HG03460 (cell line): ENCODE data around the gene SHC3.

ENCODE experiments used
- ATAC-seq: cut with Tn5 transposase; IDR thresholded peaks from one replicate; pipeline ENCODE4 v1.9.1; 2021; ENCODE audit not compliant: unreplicated experiment

Gene SHC3

DNA sequence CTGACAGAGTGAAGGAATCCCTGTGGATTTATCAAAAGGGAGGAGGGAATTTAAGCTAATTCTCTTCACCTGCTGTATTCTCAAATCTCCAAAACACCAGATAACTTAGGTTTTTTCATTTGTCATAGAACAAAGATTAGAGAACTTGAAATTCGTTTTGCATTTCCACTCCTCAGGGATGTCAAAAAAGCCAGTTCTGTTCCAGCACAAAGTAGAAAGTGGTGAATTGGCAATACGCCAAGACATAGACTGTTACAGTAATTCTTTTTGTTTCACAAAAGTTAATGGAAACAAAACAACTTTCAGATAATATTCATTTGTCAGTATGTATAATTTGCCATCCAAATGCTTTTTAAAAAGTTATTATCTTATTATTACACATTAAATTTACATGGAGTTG is 172.4 kb downstream of the SHC3 start:
- ATAC-seq = no peak

DNA sequence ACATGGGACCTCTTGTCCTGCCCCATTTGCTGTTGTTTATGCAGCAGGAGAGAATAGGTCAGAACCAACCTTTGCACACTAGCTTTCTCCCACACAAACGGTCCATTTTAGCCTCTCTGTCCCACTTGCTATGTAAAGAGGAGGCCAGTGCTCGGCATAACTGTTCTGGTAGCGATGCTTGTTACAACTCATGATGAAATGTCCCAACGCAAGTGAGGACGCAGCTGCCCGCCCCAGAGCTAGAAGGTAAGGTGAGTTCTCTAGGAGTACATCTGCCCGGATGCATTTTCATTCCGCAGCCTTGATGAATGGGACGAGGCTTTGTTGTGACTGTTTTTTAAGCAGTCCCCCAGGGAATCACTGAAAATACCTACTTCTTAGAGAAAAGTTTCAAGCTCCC is 173.3 kb downstream of the SHC3 start:
- ATAC-seq = no peak

- no peak for ATAC-seq
Measured at GRCh38 chr9:89002987-89003386, 175.6 kb downstream of the SHC3 start.

- no peak for ATAC-seq
Measured at GRCh38 chr9:89001917-89002540, 176.6 kb downstream of the SHC3 start.

DNA sequence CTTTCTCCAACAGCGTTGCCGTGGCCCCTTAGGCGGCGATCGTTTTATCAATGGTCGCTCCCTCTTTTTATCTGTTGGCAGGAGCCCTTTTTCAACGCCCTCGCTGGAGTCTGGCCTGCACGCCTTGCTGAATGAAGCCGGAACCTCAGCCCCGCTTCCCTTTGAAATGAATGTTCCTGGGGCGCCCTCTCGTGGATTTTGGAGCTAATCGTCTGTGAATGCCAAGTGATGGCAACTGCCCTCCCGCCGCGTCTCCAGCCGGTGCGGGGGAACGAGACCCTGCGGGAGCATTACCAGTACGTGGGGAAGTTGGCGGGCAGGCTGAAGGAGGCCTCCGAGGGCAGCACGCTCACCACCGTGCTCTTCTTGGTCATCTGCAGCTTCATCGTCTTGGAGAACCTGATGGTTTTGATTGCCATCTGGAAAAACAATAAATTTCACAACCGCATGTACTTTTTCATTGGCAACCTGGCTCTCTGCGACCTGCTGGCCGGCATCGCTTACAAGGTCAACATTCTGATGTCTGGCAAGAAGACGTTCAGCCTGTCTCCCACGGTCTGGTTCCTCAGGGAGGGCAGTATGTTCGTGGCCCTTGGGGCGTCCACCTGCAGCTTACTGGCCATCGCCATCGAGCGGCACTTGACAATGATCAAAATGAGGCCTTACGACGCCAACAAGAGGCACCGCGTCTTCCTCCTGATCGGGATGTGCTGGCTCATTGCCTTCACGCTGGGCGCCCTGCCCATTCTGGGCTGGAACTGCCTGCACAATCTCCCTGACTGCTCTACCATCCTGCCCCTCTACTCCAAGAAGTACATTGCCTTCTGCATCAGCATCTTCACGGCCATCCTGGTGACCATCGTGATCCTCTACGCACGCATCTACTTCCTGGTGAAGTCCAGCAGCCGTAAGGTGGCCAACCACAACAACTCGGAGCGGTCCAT is 177.4 kb downstream of the SHC3 start:
- no peak for ATAC-seq

GRCh38 chr9:89000371-89000781 is 178.2 kb downstream of the SHC3 start:
- ATAC-seq = no peak

- ATAC-seq = no peak
Measured at GRCh38 chr9:88998911-88999310, 179.7 kb downstream of the SHC3 start.

GRCh38 chr9:88998503-88998902 is 180.1 kb downstream of the SHC3 start:
- no peak for ATAC-seq

- no peak for ATAC-seq
Measured at GRCh38 chr9:88997646-88998045, 181.0 kb downstream of the SHC3 start.

- no peak for ATAC-seq
Measured at GRCh38 chr9:88996921-88997235, 181.7 kb downstream of the SHC3 start.

GRCh38 chr9:88996046-88996920 is 182.3 kb downstream of the SHC3 start:
- ATAC-seq = no peak

DNA sequence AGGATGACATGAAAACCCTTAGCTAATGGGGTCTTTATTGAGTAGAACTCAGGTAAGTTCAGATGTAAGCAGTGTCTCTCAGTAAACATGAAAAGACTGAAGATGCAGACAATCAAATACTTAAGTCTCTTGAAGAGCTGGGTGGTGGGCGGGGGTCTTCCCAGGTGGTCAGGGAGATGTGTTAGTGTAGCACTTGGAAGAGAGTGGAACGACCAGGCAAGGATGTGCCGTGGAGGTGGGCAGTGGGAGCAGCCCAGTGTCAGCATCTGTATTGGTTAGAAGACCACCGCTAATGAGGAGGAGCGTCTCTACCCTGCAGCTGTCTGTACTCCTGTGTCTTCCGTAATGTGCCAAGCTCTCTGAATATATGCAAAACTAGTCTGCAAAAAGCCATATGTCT is 183.0 kb downstream of the SHC3 start:
- no peak for ATAC-seq

- no peak for ATAC-seq
Measured at GRCh38 chr9:88995200-88995577, 183.4 kb downstream of the SHC3 start.

DNA sequence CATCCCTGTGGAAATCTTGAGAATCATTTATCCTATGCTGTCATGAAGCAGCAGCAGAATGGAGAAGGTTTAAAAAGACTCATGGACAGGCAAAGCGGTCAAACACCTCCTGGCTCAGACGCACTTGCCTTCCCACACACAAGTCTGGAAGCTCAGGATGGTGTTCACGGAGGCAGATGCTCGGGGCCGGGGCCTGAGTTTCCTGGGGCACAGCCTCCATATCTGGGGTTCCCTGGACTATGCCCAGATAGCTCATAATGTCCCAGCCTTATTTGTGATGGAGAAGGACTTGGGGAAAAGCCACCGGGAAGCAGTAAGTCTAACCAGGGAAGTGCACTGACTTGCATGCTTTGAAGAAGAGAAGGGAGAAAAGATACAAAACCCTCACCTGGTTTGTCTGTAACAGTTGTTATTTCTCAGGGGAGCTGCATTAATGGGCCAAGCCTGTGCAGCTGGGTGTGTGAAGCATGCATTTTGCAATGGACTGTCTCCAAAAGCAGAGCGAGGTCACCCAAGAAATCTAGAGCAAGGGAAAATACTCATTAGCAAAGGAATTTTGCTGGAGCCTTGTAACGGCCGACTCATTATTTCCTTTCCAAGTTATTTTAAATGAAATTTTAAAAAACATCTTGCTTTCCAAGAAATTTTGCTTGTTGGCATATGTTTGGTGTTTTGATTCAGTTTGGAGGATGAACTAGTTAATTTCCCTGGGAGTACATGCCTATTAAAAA is 184.0 kb downstream of the SHC3 start:
- ATAC-seq = no peak

DNA sequence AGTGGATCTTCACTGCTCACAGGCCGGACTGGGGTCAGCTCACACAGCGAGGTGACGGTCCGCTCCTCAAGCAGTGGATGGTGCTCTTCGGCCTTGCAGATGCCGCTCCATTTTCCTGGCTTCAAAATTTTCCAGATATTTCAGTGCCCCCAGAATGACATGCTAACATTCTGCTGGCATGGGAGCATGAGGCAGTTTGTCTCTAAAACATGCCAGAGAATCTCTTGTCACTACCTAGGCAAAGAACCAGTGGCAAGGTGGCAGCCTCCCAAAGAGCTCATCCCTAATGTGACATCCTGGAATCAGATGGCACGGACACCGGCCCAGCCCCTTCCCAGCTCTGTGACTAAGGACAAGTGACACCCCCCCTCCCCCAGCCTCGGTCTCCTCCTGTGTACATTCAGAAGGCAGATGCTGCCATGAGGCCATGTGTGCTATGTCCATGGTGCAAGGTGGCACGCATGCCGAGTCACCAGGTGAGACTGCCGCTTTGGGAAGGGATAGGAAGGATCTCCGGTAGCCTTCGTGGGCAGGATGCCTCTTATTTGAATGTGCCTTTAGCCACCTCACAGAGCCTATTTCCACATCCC is 184.7 kb downstream of the SHC3 start:
- ATAC-seq = no peak

- no peak for ATAC-seq
Measured at GRCh38 chr9:88993327-88993726, 185.3 kb downstream of the SHC3 start.

- ATAC-seq = no peak
Measured at GRCh38 chr9:88992556-88992955, 186.1 kb downstream of the SHC3 start.

- no peak for ATAC-seq
Measured at GRCh38 chr9:88991066-88992034, 187.3 kb downstream of the SHC3 start, which contains the start of gene S1PR3. Gene S1PR3, plus strand, starts transcription at chr9:88991468. Its CDS starts 9,733 bp downstream, at chr9:89001201.

GRCh38 chr9:88990729-88991065 is 187.9 kb downstream of the SHC3 start:
- no peak for ATAC-seq
